ENCODE measurements around the gene SLITRK5.

Gene SLITRK5

GRCh38 chr13:87671031-87671752 lies at the start of gene SLITRK5:
SLITRK5 (plus strand) TSS chr13:87671371; CDS start chr13:87675389, 4,018 bp downstream.
- no peak for FAIRE-seq
- DNase-seq (ENCODE audit: insufficient read length, low spot score), result peak; percentile 57

GRCh38 chr13:87622971-87623370 lies 48.2 kb upstream of the SLITRK5 start:
- DNase-seq (ENCODE audit: insufficient read length, low spot score), result no peak
- FAIRE-seq, result no peak

GRCh38 chr13:87656306-87656705 lies 14.9 kb upstream of the SLITRK5 start:
- no peak for DNase-seq (ENCODE audit: insufficient read length, low spot score)
- no peak for FAIRE-seq

- DNase-seq (ENCODE audit: insufficient read length, low spot score) (no peak), FAIRE-seq (no peak)
These were observed 9.7 kb upstream of the SLITRK5 start for GRCh38 chr13:87661471-87661870.

- FAIRE-seq, result no peak
- DNase-seq (ENCODE audit: insufficient read length, low spot score), result no peak
These were observed 4.3 kb upstream of the SLITRK5 start for GRCh38 chr13:87666831-87667230.

- DNase-seq (ENCODE audit: insufficient read length, low spot score), result no peak
- FAIRE-seq, result no peak
These were observed 3.5 kb upstream of the SLITRK5 start for GRCh38 chr13:87667686-87668085.

- FAIRE-seq (peak; percentile 72), DNase-seq (ENCODE audit: insufficient read length, low spot score) (no peak)
These were observed 1.7 kb upstream of the SLITRK5 start for GRCh38 chr13:87669379-87669978.

- no peak for DNase-seq (ENCODE audit: insufficient read length, low spot score)
- FAIRE-seq, result no peak
These were observed 808 bp downstream of the SLITRK5 start for GRCh38 chr13:87671753-87672605.

- no peak for FAIRE-seq
- DNase-seq (ENCODE audit: insufficient read length, low spot score), result no peak
These were observed 3.1 kb downstream of the SLITRK5 start for GRCh38 chr13:87674247-87674738.

- DNase-seq (ENCODE audit: insufficient read length, low spot score) (no peak), FAIRE-seq (no peak)
These were observed 4.7 kb downstream of the SLITRK5 start for GRCh38 chr13:87675851-87676250.

- DNase-seq (ENCODE audit: insufficient read length, low spot score) (no peak), FAIRE-seq (no peak)
These were observed 5.3 kb downstream of the SLITRK5 start for GRCh38 chr13:87676254-87677042.

- DNase-seq (ENCODE audit: insufficient read length, low spot score) (no peak), FAIRE-seq (no peak)
These were observed 5.9 kb downstream of the SLITRK5 start for GRCh38 chr13:87677043-87677495.

GRCh38 chr13:87677496-87678371 lies 6.6 kb downstream of the SLITRK5 start:
- no peak for DNase-seq (ENCODE audit: insufficient read length, low spot score)
- FAIRE-seq, result no peak

GRCh38 chr13:87678372-87678752 lies 7.2 kb downstream of the SLITRK5 start:
- FAIRE-seq (no peak), DNase-seq (ENCODE audit: insufficient read length, low spot score) (no peak)

GRCh38 chr13:87680298-87680697 lies 9.1 kb downstream of the SLITRK5 start:
- FAIRE-seq (no peak), DNase-seq (ENCODE audit: insufficient read length, low spot score) (no peak)

GRCh38 chr13:87684850-87685742 lies 13.9 kb downstream of the SLITRK5 start:
- FAIRE-seq, result no peak
- DNase-seq (ENCODE audit: insufficient read length, low spot score), result no peak

- DNase-seq (ENCODE audit: insufficient read length, low spot score) (no peak), FAIRE-seq (no peak)
These were observed 25.3 kb downstream of the SLITRK5 start for GRCh38 chr13:87696458-87696857.

- no peak for FAIRE-seq
- DNase-seq (ENCODE audit: insufficient read length, low spot score), result no peak
These were observed 27.1 kb downstream of the SLITRK5 start for GRCh38 chr13:87698268-87698667.

- FAIRE-seq, result no peak
These were observed 38.8 kb downstream of the SLITRK5 start for GRCh38 chr13:87709947-87710346.

More at GRCh38 chr13:87709947-87710346, 38.8 kb downstream of the SLITRK5 start:
- no peak for DNase-seq (ENCODE audit: insufficient read length, low spot score)
